Measurements from ENCODE around the gene COQ5. TPM values are rescaled to one million over a fixed set of nuclear protein-coding genes. Genes with fewer than 3 reads are reported as not detected.

Gene COQ5
- polyA plus RNA-seq, 3 donors = 9.3 to 38.9 (median 30.6) TPM

DNA sequence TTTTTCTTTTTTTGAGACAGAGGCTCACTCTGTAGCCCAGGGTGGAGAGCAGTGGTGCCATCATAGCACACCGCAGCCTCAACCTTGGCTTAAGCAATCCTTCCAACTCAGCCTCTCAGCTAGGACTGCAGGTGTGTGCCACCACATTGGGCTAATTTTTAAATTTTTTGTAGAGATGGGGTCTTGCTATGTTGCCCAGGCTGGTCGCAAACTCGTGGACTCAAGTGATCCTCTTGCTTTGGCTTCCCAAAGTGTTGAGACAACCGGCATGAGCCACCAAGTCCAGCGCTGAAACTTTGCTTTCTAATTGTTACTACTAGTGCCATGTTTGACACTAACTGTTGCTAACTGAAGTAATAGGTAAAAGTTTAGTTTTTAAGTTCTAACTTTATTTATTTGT, 13.2 kb upstream of the COQ5 start:
- H3K79me2 ChIP-seq (ENCODE audit: insufficient read depth, low read length) = peaks cover 100% of the 10 kb centered on the region
- H3K4me3 ChIP-seq (replicated peaks in 1 of 3; ENCODE audit: low read depth in 2 of 3, low read length in 3 of 3) = no peak overlapping the region
- no peaks in the 10 kb centered on the region for H3K27me3 Mint-ChIP-seq (ENCODE audit: low read depth in 3 of 3)
- H3K9me3 ChIP-seq (replicated peaks in 1 of 2; ENCODE audit: control insufficient read depth in 1 of 2, insufficient read depth in 1 of 2, low read length in 2 of 2) = no peaks in the 10 kb centered on the region
- H3K27ac Mint-ChIP-seq = peak overlapping the region in 4 of 7 donors; percentile 26 to 61 (median 50)
- H4K20me1 ChIP-seq (ENCODE audit: insufficient read depth, low read length) = peaks cover 100% of the 10 kb centered on the region
- 100% methylated on average over 3 of the region's 5 CpGs for WGBS (ENCODE audit: insufficient coverage)
- no peak overlapping the region for H2AFZ ChIP-seq (ENCODE audit: insufficient read depth, low read depth, low read length, poor library complexity, severe bottlenecking)
- peaks cover 43% of the 10 kb centered on the region for H3K4me1 Mint-ChIP-seq
- H3K36me3 ChIP-seq (replicated peaks in 1 of 2; ENCODE audit: control insufficient read depth in 1 of 2, insufficient read depth in 2 of 2, low read length in 2 of 2) = peaks cover 19 to 48% of the 10 kb centered on the region in 2 donors
- H3K36me3 Mint-ChIP-seq = peaks cover 7 to 37% of the 10 kb centered on the region in 2 donors
- no peak overlapping the region for H3K4me3 Mint-ChIP-seq
- no peaks in the 10 kb centered on the region for H3K27me3 ChIP-seq (ENCODE audit: control insufficient read depth in 2 of 2, insufficient read depth in 2 of 2, low read length in 2 of 2)
- DNase-seq = no peak
- H3K4me2 ChIP-seq (replicated peaks; ENCODE audit: extremely low read depth, low read length, poor library complexity, severe bottlenecking) = no peak overlapping the region
- intact Hi-C loops (cut with micrococcal nuclease) = no loop called here
- TF ChIP-seq CTCF (IDR thresholded peaks at IDR 0.05) = no peak
- H3K27ac ChIP-seq (ENCODE audit: low read depth in 1 of 2, low read length in 2 of 2) = no peak overlapping the region
- no peaks in the 10 kb centered on the region for H3K9me3 Mint-ChIP-seq
- no peak overlapping the region for H3K9ac ChIP-seq (ENCODE audit: insufficient read depth, low read length, poor library complexity, severe bottlenecking)
- peaks cover 40 to 41% of the 10 kb centered on the region in 2 donors for H3K4me1 ChIP-seq (ENCODE audit: control insufficient read depth in 1 of 2, insufficient read depth in 2 of 2, low read length in 2 of 2)

DNA sequence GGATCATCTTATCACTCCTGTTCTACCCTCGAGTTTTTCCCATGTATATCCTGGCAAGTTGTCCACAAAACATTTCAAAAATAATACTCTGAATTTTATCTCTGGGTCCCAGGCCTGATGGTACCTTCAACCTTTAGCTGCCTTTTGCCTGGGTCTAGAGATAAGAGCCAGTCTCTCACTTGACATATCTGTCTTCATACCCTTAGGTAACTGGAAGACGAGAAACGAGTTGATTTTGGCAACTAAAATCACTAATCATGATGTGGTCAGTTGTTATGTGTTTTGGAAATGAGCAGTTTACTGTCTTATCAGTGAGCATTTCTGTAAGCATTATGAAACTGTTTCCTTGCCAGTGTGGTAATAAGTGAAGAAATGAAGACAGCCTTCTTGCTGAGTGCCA, 11.5 kb upstream of the COQ5 start:
- H3K27me3 Mint-ChIP-seq (ENCODE audit: low read depth in 3 of 3) = no peaks in the 10 kb centered on the region
- peaks cover 10 to 49% of the 10 kb centered on the region in 2 donors for H3K36me3 Mint-ChIP-seq
- H3K4me3 Mint-ChIP-seq = peak overlapping the region; percentile 37 to 55
- H3K36me3 ChIP-seq (replicated peaks in 1 of 2; ENCODE audit: control insufficient read depth in 1 of 2, insufficient read depth in 2 of 2, low read length in 2 of 2) = peaks cover 5 to 31% of the 10 kb centered on the region in 2 donors
- intact Hi-C loops (cut with micrococcal nuclease) = no loop called here
- peak overlapping the region in 1 of 3 experiments; percentile 35 for H3K4me3 ChIP-seq (replicated peaks in 1 of 3; ENCODE audit: low read depth in 2 of 3, low read length in 3 of 3)
- H3K79me2 ChIP-seq (ENCODE audit: insufficient read depth, low read length) = peaks cover 100% of the 10 kb centered on the region
- no peaks in the 10 kb centered on the region for H3K27me3 ChIP-seq (ENCODE audit: control insufficient read depth in 2 of 2, insufficient read depth in 2 of 2, low read length in 2 of 2)
- H3K9me3 ChIP-seq (replicated peaks in 1 of 2; ENCODE audit: control insufficient read depth in 1 of 2, insufficient read depth in 1 of 2, low read length in 2 of 2) = no peaks in the 10 kb centered on the region
- TF ChIP-seq CTCF (IDR thresholded peaks at IDR 0.05) = no peak
- no peaks in the 10 kb centered on the region for H3K9me3 Mint-ChIP-seq
- H3K4me1 ChIP-seq (ENCODE audit: control insufficient read depth in 1 of 2, insufficient read depth in 2 of 2, low read length in 2 of 2) = peaks cover 55 to 58% of the 10 kb centered on the region in 2 donors
- H3K27ac Mint-ChIP-seq = peak overlapping the region; percentile 72 to 94 (median 89)
- H2AFZ ChIP-seq (ENCODE audit: insufficient read depth, low read depth, low read length, poor library complexity, severe bottlenecking) = no peak overlapping the region
- peak in 2 of 3 donors; percentile 12 to 50 for DNase-seq
- 0% methylated on average over 1 of the region's 3 CpGs for WGBS (ENCODE audit: insufficient coverage)
- peaks cover 100% of the 10 kb centered on the region for H4K20me1 ChIP-seq (ENCODE audit: insufficient read depth, low read length)
- no peak overlapping the region for H3K9ac ChIP-seq (ENCODE audit: insufficient read depth, low read length, poor library complexity, severe bottlenecking)
- H3K4me2 ChIP-seq (replicated peaks; ENCODE audit: extremely low read depth, low read length, poor library complexity, severe bottlenecking) = peak overlapping the region; percentile 35
- peak overlapping the region; percentile 16 to 80 for H3K27ac ChIP-seq (ENCODE audit: low read depth in 1 of 2, low read length in 2 of 2)
- H3K4me1 Mint-ChIP-seq = peaks cover 61% of the 10 kb centered on the region
